Islet of Langerhans (tissue), 1 donor: ENCODE measurements around the gene HBA2.
"Not testable (repeated sequence)": the region's sequence is repeated elsewhere in the genome, so short reads cannot be mapped to it uniquely, and the experiment has no call there.

Source experiments
- FAIRE-seq: peaks from one replicate; lab custom pipeline; 2011; peaks lifted over from hg19 to GRCh38; lab: Jason Lieb, UNC

Gene HBA2

DNA sequence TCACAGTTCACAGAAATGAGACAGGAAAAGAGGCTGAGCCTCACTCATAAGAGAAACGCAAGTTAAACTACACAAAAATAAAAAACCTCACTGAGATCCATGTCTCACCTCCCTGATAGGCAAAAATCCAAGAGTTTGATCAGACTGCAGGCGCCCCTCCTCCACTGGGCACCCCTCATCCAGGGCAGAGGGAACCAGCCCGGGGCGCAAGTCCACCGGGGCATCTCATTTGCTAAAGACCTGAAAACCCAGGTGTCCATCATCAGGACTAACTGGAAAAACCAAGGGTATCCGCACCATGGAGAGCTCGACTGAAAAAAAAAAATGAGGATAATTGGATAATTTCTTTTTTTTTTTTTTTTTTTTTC is 17.7 kb upstream of the HBA2 start:
- FAIRE-seq = no peak

DNA sequence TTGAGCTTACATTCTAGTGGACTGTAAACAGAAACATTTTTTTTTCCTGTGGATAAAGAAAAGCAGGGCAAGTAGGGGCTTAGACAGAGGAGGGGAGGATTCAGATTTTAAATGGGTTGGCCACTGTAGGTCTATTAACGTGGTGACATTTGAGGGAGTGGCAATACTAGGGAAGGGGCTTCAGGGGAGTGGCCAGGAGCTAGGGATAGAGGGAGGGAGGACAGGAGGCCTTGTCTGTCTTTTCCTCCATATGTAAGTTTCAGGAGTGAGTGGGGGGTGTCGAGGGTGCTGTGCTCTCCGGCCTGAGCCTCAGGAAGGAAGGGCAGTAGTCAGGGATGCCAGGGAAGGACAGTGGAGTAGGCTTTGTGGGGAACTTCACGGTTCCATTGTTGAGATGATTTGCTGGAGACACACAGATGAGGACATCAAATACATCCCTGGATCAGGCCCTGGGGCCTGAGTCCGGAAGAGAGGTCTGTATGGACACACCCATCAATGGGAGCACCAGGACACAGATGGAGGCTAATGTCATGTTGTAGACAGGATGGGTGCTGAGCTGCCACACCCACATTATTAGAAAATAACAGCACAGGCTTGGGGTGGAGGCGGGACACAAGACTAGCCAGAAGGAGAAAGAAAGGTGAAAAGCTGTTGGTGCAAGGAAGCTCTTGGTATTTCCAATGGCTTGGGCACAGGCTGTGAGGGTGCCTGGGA is 13.4 kb upstream of the HBA2 start:
- no peak for FAIRE-seq

DNA sequence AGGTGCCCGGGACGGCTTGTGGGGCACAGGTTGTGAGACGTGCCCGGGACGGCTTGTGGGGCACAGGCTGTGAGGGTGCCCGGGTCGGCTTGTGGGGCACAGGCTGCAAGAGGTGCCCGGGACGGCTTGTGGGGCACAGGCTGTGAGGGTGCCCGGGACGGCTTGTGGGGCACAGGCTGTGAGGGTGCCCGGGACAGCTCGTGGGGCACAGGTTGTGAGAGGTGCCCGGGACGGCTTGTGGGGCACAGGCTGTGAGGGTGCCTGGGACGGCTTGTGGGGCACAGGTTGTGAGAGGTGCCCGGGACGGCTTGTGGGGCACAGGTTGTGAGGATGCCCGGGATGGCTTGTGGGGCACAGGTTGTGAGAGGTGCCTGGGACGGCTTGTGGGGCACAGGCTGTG is 12.4 kb upstream of the HBA2 start:
- FAIRE-seq = not testable (repeated sequence)

DNA sequence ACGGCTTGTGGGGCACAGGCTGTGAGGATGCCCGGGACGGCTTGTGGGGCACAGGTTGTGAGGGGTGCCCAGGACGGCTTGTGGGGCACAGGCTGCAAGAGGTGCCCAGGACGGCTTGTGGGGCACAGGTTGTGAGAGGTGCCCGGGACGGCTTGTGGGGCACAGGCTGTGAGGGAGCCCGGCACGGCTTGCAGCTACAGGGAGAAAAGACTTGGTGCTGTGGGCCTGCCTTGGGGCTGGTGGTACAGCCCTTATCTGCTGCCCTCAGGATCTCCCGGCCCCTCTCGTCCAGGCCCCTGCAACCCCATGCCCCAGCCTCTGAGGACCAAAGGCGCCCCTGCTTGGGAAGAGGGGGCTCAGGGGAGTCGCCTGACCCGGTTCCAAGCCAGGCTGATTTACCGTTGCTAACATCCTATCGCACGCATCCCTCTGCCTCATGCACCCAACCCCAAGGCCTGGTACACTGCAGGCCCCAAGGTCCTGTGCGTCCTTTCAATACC is 11.9 kb upstream of the HBA2 start:
- no peak for FAIRE-seq

DNA sequence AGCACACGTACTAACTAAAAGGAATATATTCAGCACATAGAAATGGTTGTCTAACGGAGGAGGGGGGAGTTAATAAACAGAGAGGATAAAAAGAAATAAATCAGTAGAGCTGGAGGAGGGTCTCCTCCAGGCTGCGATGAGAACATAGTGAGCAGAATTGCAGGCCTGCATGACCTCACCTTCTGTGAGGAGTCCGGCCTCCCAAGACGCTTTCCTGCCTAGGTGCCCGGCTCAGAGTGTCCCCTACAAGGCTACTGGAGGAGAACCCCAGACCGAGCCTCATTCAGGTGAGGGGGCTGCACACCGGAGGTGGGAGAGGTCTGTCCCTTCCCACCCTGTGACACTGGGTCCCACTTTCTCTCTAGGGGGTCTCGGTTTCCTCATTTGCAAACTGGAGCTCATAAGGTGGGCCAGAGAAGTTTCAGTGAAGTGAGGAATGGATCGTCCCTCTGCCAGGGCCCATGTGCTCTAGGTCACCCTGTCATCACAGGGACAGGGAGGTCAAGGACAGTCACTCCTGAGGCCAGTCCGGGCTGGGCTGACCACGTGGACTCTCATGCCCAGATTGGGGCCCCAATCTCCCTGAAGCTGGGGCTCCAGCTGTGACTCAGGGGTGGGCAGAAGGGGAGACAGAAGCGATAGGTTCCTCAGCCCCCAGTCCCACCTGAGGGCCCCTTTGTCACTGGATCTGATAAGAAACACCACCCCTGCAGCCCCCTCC is 10.2 kb upstream of the HBA2 start:
- FAIRE-seq = no peak

DNA sequence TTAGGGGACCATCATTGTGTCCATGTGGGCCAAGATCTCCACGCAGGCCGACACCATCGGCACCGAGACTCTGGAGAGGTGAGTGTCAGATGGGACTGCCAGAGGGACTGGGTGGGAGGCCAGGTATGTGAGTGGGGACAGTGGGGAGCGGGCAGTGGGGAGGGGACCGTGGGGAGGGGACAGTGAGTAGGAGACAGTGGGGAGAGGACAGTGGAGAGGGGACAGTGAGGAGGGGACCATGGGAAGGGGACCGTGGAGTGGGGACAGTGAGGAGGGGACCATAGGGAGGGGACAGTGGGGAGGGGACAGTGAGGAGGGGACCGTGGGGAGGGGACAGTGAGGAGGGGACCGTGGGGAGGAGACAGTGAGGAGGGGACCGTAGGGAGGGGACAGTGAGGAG is 9.5 kb upstream of the HBA2 start:
- FAIRE-seq = not testable (repeated sequence)

DNA sequence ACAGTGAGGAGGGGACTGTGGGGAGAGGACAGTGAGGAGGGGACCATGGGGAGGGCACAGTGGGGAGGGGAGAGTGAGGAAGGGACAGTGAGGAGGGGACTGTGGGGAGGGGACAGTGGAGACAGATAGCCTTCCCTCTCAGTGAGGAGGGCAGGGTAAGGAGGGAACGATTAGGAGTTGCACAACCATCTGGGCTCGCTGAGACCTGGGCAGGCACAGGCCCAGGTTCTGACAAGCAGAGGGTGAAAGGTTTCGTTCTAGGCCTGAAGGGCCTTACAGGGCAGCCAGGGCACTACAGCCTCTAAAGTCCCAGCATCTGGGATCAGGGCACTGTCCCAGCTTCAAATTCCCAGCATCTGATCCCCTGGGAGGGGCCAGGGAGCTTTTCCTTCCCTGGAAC is 9.0 kb upstream of the HBA2 start:
- not testable (repeated sequence) for FAIRE-seq

DNA sequence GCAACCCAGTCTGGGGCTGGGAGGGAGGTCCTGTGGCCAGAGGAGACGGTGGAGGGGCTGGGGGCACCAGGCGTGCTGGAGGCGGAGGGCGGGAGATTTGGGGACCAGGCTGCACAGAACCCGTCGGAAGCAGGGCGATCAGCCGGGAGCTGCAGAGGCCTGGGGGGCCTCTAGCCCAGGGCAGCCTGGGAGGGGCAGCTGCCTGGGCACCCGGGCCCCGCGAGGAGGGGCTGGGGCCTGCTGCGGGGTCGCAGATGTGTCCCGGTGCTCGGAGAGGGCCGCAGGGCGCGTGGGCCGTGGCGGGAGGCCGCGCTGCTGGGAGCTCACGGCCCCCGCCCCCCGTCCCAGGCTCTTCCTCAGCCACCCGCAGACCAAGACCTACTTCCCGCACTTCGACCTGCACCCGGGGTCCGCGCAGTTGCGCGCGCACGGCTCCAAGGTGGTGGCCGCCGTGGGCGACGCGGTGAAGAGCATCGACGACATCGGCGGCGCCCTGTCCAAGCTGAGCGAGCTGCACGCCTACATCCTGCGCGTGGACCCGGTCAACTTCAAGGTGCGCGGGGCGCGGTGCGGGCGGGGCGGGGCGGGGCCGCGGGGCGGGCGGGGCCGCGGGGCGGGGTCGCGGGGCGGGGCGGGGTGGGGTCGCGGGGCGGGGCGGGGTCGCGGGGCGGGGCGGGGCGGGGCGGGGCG is 8.4 kb upstream of the HBA2 start:
- FAIRE-seq = not testable (repeated sequence)

DNA sequence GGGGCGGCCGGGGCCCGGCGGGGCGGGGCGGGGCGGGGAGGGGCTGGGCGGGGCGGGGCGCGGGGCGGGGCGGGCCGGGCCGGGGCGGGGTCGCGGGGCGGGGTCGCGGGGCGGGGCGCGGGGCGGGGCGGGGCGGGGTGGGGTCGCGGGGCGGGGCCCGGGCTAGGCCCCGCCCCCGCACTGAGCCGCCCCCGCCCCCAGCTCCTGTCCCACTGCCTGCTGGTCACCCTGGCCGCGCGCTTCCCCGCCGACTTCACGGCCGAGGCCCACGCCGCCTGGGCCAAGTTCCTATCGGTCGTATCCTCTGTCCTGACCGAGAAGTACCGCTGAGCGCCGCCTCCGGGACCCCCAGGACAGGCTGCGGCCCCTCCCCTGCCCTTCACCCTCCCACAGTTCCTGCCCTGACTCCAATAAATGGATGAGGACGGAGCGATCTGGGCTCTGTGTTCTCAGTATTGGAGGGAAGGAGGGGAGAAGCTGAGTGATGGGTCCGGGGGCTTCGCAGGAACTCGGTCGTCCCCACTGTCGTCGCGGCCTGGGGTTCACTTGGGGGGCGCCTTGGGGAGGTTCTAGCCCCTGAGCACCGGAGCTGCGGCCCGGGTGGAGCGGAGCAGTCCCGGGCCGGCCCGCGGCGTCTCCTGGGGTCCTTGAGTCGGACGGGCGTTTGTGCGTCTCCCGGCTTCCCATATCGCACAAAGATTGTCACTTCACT is 7.7 kb upstream of the HBA2 start:
- FAIRE-seq = no peak

DNA sequence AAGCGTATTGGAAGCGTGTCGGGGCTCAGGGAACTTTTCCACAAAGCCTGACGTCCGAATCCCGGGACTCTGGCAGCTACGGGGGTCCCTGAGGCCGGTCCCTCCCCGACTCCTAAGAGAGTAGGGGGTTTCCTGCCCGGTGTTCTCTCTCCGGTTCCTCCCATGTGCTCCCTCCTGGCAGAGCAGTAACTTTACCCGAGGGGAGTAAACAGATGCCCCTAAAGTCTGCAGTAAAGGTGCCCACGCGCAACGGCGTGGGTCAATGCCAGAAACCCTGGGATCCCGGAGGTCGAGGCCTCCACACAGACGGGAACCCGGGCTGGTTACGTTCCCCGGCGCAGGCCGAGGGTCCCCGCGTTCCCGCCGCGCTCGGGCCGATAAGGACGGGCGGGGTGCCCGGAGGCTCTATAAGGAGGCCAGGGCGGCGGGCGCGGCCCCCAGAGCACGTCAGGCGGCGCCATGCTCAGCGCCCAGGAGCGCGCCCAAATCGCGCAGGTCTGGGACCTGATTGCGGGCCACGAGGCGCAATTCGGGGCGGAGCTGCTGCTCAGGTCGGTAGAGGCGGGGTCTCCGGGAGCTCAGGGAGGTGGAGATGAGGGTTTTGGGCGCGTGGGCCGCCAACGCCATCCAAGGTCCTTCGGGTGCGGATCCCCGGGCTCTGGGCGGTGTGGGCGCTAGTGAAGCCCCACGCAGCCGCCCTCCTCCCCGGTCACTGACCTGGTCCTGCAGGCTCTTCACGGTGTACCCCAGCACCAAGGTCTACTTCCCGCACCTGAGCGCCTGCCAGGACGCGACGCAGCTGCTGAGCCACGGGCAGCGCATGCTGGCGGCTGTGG is 6.9 kb upstream of the HBA2 start, which contains the start of gene HBM:
Gene HBM, plus strand, starts transcription at position 440 of the 836 bp plus-strand sequence. Its CDS starts 20 bp downstream, at position 460.
- no peak for FAIRE-seq

DNA sequence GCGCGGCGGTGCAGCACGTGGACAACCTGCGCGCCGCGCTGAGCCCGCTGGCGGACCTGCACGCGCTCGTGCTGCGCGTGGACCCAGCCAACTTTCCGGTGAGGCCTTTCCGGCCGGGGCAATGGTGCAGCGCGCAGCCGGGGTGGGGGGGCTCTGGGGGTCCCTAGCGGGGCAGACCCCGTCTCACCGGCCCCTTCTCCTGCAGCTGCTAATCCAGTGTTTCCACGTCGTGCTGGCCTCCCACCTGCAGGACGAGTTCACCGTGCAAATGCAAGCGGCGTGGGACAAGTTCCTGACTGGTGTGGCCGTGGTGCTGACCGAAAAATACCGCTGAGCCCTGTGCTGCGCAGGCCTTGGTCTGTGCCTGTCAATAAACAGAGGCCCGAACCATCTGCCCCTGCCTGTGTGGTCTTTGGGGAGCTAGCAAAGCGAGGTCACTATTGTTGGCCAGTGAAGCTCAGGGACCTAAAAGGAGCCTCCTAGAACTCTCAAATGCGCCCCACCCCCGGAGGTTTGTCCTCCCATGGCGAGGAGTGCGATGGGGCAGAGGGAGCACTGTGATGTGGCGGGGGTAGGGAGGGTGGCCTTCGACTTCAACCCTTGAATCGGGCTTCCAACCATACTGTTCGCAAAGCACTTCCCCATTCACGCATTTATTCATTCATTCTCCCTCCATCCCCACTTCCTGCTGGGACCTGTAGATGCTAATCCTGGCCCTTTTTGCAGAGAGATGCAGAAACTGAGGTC is 6.1 kb upstream of the HBA2 start:
- FAIRE-seq = no peak

DNA sequence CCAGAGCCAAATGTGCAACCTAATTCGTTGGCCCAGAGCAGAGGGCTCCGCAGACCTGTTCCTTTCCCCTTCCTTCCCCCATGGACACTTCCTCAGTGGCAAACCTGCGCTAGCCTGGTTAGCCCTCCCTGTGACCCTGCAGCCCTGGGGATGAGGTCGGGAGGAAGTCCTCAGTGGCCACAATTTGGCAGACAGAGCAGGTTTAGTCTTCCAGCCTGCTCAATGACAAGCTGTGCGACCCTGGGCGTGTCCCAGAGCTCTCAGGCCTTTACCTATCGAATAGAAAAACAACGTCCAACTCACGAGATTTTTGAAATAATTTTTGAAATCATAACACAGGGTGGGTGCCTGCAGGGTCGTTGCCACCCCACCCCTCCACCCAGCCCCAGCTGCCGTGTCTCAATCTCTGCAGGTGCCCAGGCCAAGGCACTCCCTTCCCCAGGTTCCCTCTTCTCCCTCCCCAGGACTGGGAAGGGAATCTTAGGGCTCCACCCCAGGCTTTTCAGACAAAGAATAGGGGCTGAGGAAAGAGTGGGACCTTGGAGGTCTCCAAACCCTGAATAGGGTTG is 5.5 kb upstream of the HBA2 start:
- FAIRE-seq = no peak

DNA sequence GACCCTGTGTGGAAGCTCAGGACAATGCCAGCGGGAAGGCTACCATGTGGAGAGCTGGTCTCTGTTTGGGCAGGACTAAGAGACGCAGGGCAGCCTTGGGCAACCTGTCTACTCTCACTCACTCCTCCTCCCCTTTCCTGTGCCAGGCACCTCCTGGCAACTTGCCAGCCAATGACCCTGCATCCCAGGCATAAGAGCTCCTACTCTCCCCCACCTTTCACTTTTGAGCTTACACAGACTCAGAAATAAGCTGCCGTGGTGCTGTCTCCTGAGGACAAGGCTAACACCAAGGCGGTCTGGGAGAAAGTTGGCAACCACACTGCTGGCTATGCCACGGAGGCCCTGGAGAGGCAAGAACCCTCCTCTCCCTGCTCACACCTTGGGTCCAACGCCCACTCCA is 4.3 kb upstream of the HBA2 start:
- FAIRE-seq = no peak

DNA sequence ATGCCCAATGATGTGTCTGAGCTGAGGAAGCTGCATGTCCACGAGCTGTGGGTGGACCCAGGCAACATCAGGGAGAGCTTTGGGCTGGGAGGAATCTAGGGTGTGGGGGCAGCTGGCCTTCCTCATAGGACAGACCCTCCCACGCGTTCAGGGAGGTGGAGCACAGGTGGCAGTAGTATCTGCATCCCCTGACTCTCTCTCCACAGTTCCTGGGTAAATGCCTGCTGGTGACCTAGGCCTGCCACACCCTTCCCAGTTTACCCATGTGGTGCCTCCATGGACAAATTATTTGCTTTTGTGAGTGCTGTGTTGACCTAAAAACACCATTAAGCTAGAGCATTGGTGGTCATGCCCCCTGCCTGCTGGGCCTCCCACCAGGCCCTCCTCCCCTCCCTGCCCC is 3.7 kb upstream of the HBA2 start:
- no peak for FAIRE-seq

DNA sequence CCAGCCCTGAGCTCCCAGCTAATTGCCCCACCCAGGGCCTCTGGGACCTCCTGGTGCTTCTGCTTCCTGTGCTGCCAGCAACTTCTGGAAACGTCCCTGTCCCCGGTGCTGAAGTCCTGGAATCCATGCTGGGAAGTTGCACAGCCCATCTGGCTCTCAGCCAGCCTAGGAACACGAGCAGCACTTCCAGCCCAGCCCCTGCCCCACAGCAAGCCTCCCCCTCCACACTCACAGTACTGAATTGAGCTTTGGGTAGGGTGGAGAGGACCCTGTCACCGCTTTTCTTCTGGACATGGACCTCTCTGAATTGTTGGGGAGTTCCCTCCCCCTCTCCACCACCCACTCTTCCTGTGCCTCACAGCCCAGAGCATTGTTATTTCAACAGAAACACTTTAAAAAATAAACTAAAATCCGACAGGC is 2.6 kb upstream of the HBA2 start:
- not testable (repeated sequence) for FAIRE-seq

DNA sequence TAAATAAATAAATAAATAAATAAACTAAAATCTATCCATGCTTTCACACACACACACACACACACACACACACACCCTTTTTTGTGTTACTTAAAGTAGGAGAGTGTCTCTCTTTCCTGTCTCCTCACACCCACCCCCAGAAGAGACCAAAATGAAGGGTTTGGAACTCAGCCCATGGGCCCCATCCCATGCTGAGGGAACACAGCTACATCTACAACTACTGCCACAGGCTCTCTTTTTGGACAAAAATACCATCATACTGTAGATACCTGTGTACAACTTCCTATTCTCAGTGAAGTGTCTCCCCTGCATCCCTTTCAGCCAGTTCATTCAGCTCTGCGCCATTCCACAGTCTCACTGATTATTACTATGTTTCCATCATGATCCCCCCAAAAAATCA is 1.9 kb upstream of the HBA2 start:
- FAIRE-seq = no peak

DNA sequence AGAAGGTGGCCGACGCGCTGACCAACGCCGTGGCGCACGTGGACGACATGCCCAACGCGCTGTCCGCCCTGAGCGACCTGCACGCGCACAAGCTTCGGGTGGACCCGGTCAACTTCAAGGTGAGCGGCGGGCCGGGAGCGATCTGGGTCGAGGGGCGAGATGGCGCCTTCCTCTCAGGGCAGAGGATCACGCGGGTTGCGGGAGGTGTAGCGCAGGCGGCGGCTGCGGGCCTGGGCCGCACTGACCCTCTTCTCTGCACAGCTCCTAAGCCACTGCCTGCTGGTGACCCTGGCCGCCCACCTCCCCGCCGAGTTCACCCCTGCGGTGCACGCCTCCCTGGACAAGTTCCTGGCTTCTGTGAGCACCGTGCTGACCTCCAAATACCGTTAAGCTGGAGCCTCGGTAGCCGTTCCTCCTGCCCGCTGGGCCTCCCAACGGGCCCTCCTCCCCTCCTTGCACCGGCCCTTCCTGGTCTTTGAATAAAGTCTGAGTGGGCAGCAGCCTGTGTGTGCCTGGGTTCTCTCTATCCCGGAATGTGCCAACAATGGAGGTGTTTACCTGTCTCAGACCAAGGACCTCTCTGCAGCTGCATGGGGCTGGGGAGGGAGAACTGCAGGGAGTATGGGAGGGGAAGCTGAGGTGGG is 657 bp downstream of the HBA2 start:
- FAIRE-seq = not testable (repeated sequence)

DNA sequence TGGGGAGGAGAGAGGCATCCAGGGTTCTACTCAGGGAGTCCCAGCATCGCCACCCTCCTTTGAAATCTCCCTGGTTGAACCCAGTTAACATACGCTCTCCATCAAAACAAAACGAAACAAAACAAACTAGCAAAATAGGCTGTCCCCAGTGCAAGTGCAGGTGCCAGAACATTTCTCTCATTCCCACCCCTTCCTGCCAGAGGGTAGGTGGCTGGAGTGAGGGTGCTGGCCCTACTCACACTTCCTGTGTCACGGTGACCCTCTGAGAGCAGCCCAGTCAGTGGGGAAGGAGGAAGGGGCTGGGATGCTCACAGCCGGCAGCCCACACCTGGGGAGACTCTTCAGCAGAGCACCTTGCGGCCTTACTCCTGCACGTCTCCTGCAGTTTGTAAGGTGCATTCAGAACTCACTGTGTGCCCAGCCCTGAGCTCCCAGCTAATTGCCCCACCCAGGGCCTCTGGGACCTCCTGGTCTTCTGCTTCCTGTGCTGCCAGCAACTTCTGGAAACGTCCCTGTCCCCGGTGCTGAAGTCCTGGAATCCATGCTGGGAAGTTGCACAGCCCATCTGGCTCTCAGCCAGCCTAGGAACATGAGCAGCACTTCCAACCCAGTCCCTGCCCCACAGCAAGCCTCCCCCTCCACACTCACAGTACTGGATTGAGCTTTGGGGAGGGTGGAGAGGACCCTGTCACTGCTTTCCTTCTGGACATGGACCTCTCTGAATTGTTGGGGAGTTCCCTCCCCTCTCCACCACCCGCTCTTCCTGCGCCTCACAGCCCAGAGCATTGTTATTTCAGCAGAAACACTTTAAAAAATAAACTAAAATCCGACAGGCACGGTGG is 1.5 kb downstream of the HBA2 start:
- FAIRE-seq = not testable (repeated sequence)
